Activated naive CD8-positive, alpha-beta T cell treated with anti-CD3 and anti-CD28 coated beads, Interleukin-2, amount 10 ng/mL, durations not matched to agents 7 days and 5 days (primary cell): ENCODE data around the gene POTEH. TPM values are rescaled to one million over a fixed set of nuclear protein-coding genes. Genes with fewer than 3 reads are reported as not detected.
"Not testable (repeated sequence)": the region's sequence is repeated elsewhere in the genome, so short reads cannot be mapped to it uniquely, and the experiment has no call there.

ENCODE experiments used
- ATAC-seq: fragments of 150-1000 bp; cut with Tn5 transposase; one replicate; pipeline ENCODE4 v1.10.0; 2021; ENCODE audit warnings: low read depth, moderate library complexity
- POLR2A ChIA-PET: fragments of 350-600 bp; sonication (Branson Sonifier 250); formaldehyde crosslinking; loops from one replicate; lab custom pipeline; 2021; ENCODE audit warnings: antibody characterized with exemption; lab: Charles Lee
- DNase-seq: peaks from one replicate; pipeline ENCODE4 v3.0.0; 2021
- H3K27ac Mint-ChIP-seq: one replicate; pipeline ENCODE4 v1.8.0; 2022; ENCODE audit warnings: mild to moderate bottlenecking, mixed read lengths
- H3K27me3 Mint-ChIP-seq: one replicate; pipeline ENCODE4 v1.8.0; 2022; ENCODE audit warnings: mild to moderate bottlenecking, moderate library complexity, mixed read lengths
- H3K36me3 Mint-ChIP-seq: one replicate; pipeline ENCODE4 v1.8.0; 2021; ENCODE audit warnings: mild to moderate bottlenecking, mixed read lengths
- H3K4me1 Mint-ChIP-seq: one replicate; pipeline ENCODE4 v1.8.0; 2021; ENCODE audit warnings: mixed read lengths
- H3K4me3 Mint-ChIP-seq: one replicate; pipeline ENCODE4 v1.8.0; 2022; ENCODE audit warnings: mild to moderate bottlenecking, moderate library complexity, mixed read lengths
- H3K9me3 Mint-ChIP-seq: one replicate; pipeline ENCODE4 v1.8.0; 2021; ENCODE audit warnings: mixed read lengths
- total RNA-seq, 2 experiments: library from RNA; stranded (reverse); gene quantifications; one replicate each; pipeline ENCODE4 v1.2.3, GENCODE V29; 2021

Gene POTEH
- total RNA-seq, 2 experiments from 2014 or later, result not detected

- H3K27ac Mint-ChIP-seq, H3K27me3 Mint-ChIP-seq, H3K36me3 Mint-ChIP-seq, ATAC-seq, H3K4me3 Mint-ChIP-seq, H3K9me3 Mint-ChIP-seq, DNase-seq, POLR2A ChIA-PET, H3K4me1 Mint-ChIP-seq: not testable (repeated sequence)
These were observed 1.7 kb upstream of the POTEH start for GRCh38 chr22:15688090-15688489.

- H3K27ac Mint-ChIP-seq, H3K4me1 Mint-ChIP-seq, H3K4me3 Mint-ChIP-seq, DNase-seq, H3K36me3 Mint-ChIP-seq, POLR2A ChIA-PET, H3K27me3 Mint-ChIP-seq, H3K9me3 Mint-ChIP-seq, ATAC-seq: not testable (repeated sequence)
These were observed 646 bp upstream of the POTEH start for GRCh38 chr22:15689012-15689748.

GRCh38 chr22:15713600-15713999 lies 23.8 kb downstream of the POTEH start:
- H3K4me1 Mint-ChIP-seq, H3K36me3 Mint-ChIP-seq, H3K4me3 Mint-ChIP-seq, H3K27ac Mint-ChIP-seq, H3K27me3 Mint-ChIP-seq, ATAC-seq, H3K9me3 Mint-ChIP-seq, POLR2A ChIA-PET, DNase-seq: not testable (repeated sequence)

DNA sequence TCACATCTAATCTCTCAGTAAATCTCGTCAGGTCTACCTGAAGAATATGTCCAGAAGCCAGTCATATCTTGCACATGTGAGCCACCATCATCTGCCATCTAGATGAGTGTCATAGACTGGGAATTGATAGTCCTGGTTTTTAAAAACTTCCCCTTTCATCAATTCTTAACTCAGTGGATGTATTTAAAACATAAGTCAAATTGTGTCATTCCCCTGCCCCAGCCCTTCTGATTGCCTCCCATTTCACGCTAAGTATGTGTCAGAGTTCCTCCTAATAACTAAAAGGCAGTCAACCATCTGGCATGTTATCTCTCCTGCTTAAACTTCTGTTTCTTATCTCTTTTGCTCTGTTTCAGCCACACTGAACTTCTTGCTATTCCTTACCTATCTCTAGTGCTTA lies 24.3 kb downstream of the POTEH start:
- ATAC-seq, DNase-seq, POLR2A ChIA-PET, H3K9me3 Mint-ChIP-seq, H3K4me1 Mint-ChIP-seq, H3K27me3 Mint-ChIP-seq, H3K4me3 Mint-ChIP-seq, H3K36me3 Mint-ChIP-seq, H3K27ac Mint-ChIP-seq: not testable (repeated sequence)

DNA sequence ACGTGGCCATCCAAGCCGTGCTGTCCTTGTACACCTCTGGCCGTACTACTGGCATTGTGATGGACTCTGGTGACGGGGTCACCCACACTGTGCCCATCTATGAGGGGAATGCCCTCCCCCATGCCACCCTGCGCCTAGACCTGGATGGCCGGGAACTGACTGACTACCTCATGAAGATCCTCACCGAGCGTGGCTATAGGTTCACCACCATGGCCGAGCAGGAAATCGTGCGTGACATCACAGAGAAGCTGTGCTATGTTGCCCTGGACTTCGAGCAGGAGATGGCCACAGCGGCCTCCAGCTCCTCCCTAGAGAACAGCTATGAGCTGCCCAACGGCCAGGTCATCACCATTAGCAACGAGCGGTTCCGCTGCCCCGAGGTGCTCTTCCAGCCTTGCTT lies 32.1 kb downstream of the POTEH start:
- not testable (repeated sequence) for H3K4me3 Mint-ChIP-seq, H3K4me1 Mint-ChIP-seq, H3K9me3 Mint-ChIP-seq

GRCh38 chr22:15729209-15729917 lies 39.5 kb downstream of the POTEH start:
- ATAC-seq, H3K4me3 Mint-ChIP-seq, H3K36me3 Mint-ChIP-seq, H3K9me3 Mint-ChIP-seq, H3K27ac Mint-ChIP-seq, H3K27me3 Mint-ChIP-seq, H3K4me1 Mint-ChIP-seq, POLR2A ChIA-PET, DNase-seq: not testable (repeated sequence)

More for the DNA sequence above, 32.1 kb downstream of the POTEH start:
- H3K27me3 Mint-ChIP-seq, ATAC-seq, H3K36me3 Mint-ChIP-seq, POLR2A ChIA-PET, DNase-seq, H3K27ac Mint-ChIP-seq: not testable (repeated sequence)

- H3K4me1 Mint-ChIP-seq, DNase-seq, POLR2A ChIA-PET, H3K27ac Mint-ChIP-seq, H3K4me3 Mint-ChIP-seq, H3K27me3 Mint-ChIP-seq, ATAC-seq, H3K9me3 Mint-ChIP-seq, H3K36me3 Mint-ChIP-seq: not testable (repeated sequence)
These were observed 41.2 kb downstream of the POTEH start for GRCh38 chr22:15731023-15731422.

DNA sequence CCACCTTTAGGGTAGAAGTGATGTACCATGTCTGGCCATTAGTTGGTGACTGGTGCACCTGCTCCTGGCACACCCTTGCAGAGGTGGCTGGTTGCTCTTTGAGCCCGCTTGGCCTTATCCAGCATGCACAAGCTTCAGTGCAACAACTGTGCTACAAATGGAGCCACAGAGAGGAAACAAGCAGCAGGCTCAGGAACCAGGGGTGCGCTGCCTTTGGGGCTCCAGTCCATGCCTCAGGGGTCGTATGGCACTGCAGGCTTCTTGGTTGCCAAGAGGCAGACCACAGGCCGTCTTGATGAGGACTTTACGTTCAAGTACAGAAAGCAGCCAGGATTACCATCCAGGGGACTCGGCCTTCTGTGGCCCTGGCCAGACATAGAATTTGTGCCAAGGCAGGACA lies 44.6 kb downstream of the POTEH start:
- DNase-seq, H3K27me3 Mint-ChIP-seq, H3K36me3 Mint-ChIP-seq, H3K4me1 Mint-ChIP-seq, ATAC-seq, H3K27ac Mint-ChIP-seq, H3K9me3 Mint-ChIP-seq, POLR2A ChIA-PET, H3K4me3 Mint-ChIP-seq: not testable (repeated sequence)

- H3K27me3 Mint-ChIP-seq, H3K36me3 Mint-ChIP-seq, POLR2A ChIA-PET, DNase-seq, ATAC-seq, H3K27ac Mint-ChIP-seq, H3K4me1 Mint-ChIP-seq, H3K4me3 Mint-ChIP-seq, H3K9me3 Mint-ChIP-seq: not testable (repeated sequence)
These were observed 48.5 kb downstream of the POTEH start for GRCh38 chr22:15738157-15738908.

DNA sequence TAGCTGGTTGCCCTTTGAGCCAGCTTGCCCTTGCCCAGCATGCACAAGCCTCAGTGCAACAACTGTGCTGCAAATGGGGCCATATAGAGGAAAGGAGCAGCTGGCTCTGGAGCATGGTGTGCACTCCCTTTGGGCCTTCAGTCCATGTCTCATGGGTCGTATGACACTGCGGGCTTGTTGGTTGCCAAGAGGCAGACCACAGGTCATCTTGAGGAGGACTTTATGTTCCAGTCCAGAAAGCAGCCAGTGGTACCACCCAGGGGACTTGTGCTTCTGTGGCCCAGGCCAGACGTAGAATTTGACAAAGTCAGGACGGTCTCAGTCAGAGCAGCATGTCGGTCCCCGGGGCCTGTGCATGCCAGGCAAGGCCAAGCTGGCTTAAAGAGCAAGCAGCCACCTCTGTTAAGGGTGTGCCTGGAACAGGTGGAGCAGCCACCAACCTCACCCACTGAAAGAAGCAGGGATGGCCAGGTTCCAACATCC lies 49.1 kb downstream of the POTEH start:
- H3K36me3 Mint-ChIP-seq, ATAC-seq, H3K9me3 Mint-ChIP-seq: not testable (repeated sequence)

GRCh38 chr22:15747636-15748323 lies 58.0 kb downstream of the POTEH start:
- H3K36me3 Mint-ChIP-seq, H3K9me3 Mint-ChIP-seq, H3K4me1 Mint-ChIP-seq, H3K27ac Mint-ChIP-seq, H3K27me3 Mint-ChIP-seq, ATAC-seq, DNase-seq, H3K4me3 Mint-ChIP-seq, POLR2A ChIA-PET: not testable (repeated sequence)

More for the DNA sequence above, 49.1 kb downstream of the POTEH start:
- POLR2A ChIA-PET, H3K4me3 Mint-ChIP-seq, H3K27me3 Mint-ChIP-seq, DNase-seq, H3K27ac Mint-ChIP-seq, H3K4me1 Mint-ChIP-seq: not testable (repeated sequence)

GRCh38 chr22:15749181-15749970 lies 59.5 kb downstream of the POTEH start:
- H3K27me3 Mint-ChIP-seq, H3K36me3 Mint-ChIP-seq, DNase-seq, H3K4me1 Mint-ChIP-seq, ATAC-seq, H3K4me3 Mint-ChIP-seq, H3K9me3 Mint-ChIP-seq, H3K27ac Mint-ChIP-seq, POLR2A ChIA-PET: not testable (repeated sequence)
